ENCODE measurements around the gene ARHGAP24. TPM values are rescaled to one million over a fixed set of nuclear protein-coding genes. Genes with fewer than 3 reads are reported as not detected.

ARHGAP24 gene
- total and polyA plus RNA-seq, 2 of the 13 experiments (the other 11 are each of a cell fraction or from before 2014, with no cell fraction given): 0.07 to 0.55 TPM

- Histone ChIP-seq H3K9ac (ENCODE audit: insufficient read depth, low read depth, low read length) (no peak overlapping the region), H4K20me1 (ENCODE audit: insufficient read depth, low read length) (no peaks in the 10 kb centered on the region), H3K27me3 (ENCODE audit: control insufficient read depth in 1 of 2, insufficient read depth in 2 of 2, low read length in 2 of 2) (no peaks in the 10 kb centered on the region), H3K4me2 (ENCODE audit: low read depth, low read length) (no peak overlapping the region), H3K4me1 (ENCODE audit: insufficient read depth, low read length) (no peaks in the 10 kb centered on the region), H2AFZ (ENCODE audit: low read length) (no peak overlapping the region), H3K9me3 (ENCODE audit: low read length) (no peaks in the 10 kb centered on the region), H3K4me3 (replicated peaks in 1 of 3; ENCODE audit: insufficient read depth in 1 of 3, low read depth in 2 of 3, low read length in 3 of 3) (no peak overlapping the region), H3K36me3 (replicated peaks in 1 of 2; ENCODE audit: control insufficient read depth in 1 of 2, insufficient read depth in 2 of 2, low read length in 2 of 2) (no peaks in the 10 kb centered on the region), H3K79me2 (ENCODE audit: insufficient read depth, low read length) (no peaks in the 10 kb centered on the region), H3K27ac (ENCODE audit: extremely low read length, insufficient read depth, low read length) (no peak overlapping the region)
- TF ChIP-seq RAD21 (CRISPR knock-in tag; IDR thresholded peaks at IDR 0.05): no peak
- no peak for TF ChIP-seq ATRX (CRISPR knock-in tag; IDR thresholded peaks at IDR 0.05; ENCODE audit: borderline replicate concordance)
- TF ChIP-seq IKZF1 (IDR thresholded peaks at IDR 0.05): no peak
- no peak for TF ChIP-seq ZNF574 (CRISPR knock-in tag; IDR thresholded peaks at IDR 0.05)
- TF ChIP-seq GPBP1L1 (CRISPR knock-in tag; IDR thresholded peaks at IDR 0.05): no peak
- no peak for TF ChIP-seq RAD51 (IDR thresholded peaks at IDR 0.05; ENCODE audit: borderline replicate concordance)
- TF ChIP-seq RARA (CRISPR knock-in tag; IDR thresholded peaks at IDR 0.05): no peak
- TF ChIP-seq THAP11 (CRISPR knock-in tag; IDR thresholded peaks at IDR 0.05): no peak
- ChIA-PET CTCF (ENCODE audit: low intra/inter-chr PET ratio, low total read pairs) (no interaction called here), POLR2A (no interaction called here)
- in situ Hi-C loops (cut with HindIII; ENCODE audit: extremely low pct_ligation_motif_present, low pct_unique_long_range_greater_than_20kb): no loop called here
- no TSS peak for BruUV-seq (replicated peaks)
- DNase-seq (ENCODE audit: low spot score) (no peak), ATAC-seq (no peak), FAIRE-seq (no peak)
- intact Hi-C loops (cut with micrococcal nuclease; ENCODE audit: unreplicated experiment): no loop called here
- WGBS (ENCODE audit: low lambda C conversion rate): 0% methylated on average over 1 of the region's 1 CpG
Measured at GRCh38 chr4:86011117-86011516, 536.2 kb downstream of the ARHGAP24 start.

Measured in HepG2 (cell line).